GM21825 (cell line): Measurements from ENCODE around the gene THAP8.
"Not testable (repeated sequence)": the region's sequence is repeated elsewhere in the genome, so short reads cannot be mapped to it uniquely, and the experiment has no call there.

Experiments
- ATAC-seq: cut with Tn5 transposase; IDR thresholded peaks from one replicate; pipeline ENCODE4 v1.9.1; 2021; ENCODE audit warnings: mild to moderate bottlenecking, moderate library complexity; ENCODE audit not compliant: unreplicated experiment

Gene THAP8

DNA sequence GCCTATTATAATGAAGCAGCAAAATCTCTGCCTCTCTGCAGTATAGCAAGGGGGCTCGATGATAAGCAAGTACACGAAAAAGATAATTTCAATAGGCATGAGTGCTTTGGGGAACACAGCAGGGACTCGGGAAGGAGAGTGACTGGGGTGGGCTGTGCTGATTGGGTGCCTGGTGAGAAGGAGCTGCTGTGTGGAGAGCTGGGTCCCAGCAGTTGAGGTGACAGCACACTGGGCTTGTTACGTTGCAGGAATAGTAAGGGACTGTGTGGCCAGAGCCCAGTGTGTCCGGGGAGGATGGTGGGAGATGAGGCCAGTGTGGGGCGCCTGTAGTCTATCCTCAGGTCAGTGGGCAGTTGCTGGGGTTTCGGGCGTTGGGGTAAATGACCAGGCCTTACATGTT is 18.0 kb upstream of the THAP8 start:
- ATAC-seq = no peak

- not testable (repeated sequence) for ATAC-seq
Measured at GRCh38 chr19:36068810-36069499, 14.9 kb upstream of the THAP8 start.

DNA sequence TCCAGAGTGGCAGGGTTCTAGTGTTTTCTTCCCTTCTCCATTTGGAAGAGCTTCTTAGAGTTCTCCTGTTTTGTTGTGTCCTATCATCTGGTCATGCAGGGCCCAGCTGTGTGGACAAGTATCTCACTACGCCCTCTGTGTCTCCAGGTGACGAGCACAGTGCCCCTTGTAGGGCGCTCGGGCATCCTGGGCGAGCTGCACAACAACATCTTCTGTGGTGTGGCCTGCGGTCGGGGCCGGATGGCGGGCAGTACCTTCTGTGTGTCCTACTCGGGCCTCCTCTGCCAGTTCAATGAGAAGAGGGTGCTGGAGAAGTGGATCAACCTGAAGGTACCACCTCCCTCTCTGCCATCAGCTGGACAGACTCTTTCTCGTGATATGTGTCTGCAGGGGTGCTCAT is 13.6 kb upstream of the THAP8 start:
- ATAC-seq = no peak

DNA sequence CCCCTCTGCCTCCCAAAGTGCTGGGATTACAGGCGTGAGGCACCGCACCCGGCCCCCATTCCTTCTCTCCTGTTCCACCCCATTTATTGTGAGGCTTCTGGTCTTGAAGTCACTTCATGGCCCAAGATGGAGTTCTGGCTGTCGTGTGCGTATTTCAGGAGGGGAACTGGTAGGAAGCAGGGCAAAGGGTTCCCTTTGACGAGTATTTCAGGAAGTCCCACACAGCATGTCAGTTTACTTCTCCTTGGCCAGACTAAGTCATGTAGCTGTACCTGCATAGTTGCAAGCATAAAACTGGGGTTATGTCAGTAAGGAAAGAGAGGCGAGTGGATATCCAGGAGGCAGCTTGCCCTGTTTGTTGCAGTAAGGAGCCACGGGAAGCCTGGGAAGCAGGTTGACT is 10.7 kb upstream of the THAP8 start:
- ATAC-seq = no peak

DNA sequence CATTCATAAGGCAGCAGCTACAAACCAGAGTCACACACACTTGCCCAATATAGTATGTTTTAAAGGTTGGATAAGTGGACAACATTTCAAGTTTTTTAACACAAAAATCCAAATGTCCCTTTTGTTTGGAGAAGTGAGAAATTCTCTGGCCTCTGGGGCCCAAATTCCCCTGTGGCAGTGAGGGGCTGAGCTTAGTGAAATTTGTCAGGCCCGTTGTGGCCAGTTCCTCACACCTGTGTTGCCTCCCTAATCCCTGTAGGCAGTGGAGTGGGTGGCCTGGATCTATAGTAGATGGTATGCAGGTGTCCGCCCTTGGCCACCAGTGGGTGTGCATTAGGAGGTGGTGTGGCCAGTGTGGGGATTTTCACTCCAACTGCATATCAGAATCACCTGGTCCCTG is 7.3 kb upstream of the THAP8 start:
- no peak for ATAC-seq

- ATAC-seq = no peak
Measured at GRCh38 chr19:36060430-36060829, 6.3 kb upstream of the THAP8 start.

GRCh38 chr19:36059180-36059910 is 5.3 kb upstream of the THAP8 start:
- no peak for ATAC-seq

DNA sequence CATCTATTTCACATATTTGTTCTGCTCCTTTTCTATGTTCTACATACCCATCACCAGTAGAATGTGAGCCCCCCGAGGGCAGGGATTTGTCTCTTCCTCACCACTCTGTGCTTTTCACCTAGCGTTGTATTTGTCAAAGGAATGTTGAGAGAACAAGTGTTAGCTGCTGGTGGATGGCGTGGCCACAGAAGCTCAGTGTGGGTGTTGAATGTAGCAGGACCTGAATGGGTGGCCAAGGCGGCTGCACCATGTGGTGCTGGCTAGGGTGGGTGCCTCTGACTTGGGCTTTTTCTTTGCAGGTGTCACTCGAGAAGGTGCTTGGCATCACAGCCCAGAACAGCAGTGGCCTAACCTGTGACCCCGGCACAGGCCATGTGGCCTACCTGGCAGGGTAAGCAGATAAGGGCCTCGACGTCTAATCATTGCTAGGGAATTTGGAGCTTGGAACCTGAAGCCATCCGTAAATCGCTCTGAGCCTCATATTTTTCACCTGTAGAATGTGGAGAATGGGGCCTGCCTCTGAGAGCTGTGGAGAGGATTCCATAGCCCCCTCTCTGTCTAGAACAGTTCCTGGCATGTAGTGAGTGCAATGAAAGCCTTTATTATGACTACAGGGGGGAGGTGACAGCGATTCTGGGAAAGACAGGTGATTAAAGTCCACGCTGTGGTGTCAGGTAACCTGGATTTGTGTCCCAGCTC is 4.5 kb upstream of the THAP8 start:
- ATAC-seq = no peak

DNA sequence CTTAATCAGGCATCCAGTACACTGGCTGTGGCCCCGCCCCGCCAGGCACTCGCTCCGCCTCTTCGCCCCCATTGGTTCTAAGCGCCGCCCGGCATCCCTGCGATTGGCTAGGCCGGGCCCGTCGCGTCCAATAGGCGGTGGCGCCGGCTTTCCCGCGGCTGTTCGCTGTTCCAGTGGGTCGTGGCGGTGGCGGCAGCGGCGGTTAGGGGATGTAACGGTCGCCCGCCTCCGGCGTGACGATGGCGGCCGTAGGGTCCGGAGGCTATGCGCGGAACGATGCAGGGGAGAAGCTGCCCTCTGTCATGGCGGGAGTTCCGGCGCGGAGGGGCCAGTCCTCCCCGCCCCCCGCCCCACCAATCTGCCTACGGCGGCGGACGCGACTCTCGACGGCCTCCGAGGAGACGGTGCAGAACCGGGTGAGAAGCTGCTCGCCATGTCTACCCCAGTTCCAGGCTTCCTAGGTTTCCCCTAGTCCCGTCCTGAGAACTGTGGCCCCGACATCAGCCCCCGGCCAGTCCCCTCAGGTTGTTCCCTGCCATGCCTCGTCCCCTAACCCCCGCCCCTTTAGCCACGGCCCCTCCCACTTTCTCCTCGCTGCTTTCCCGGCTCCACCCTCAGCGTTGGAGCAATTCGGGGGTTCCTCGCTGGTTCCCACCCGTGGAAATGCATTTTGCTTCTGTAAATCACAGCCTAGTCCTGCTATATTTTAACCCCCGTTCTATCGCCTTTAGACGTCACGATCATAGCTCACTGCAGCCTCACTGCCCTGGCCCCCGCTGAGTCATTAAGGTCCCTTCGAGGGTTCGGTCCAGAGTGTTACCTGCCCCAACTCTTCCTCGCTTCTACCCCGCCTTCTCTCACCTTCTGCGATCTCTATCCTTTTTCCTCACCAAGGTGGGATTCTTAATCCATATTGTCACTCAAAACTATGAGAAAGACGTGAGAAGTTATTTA is 925 bp upstream of the THAP8 start, which contains the start of gene WDR62:
Gene WDR62, plus strand, starts transcription at position 165 of the 954 bp plus-strand sequence. Its CDS starts 75 bp downstream, at position 240.
- ATAC-seq = peak; percentile 63

DNA sequence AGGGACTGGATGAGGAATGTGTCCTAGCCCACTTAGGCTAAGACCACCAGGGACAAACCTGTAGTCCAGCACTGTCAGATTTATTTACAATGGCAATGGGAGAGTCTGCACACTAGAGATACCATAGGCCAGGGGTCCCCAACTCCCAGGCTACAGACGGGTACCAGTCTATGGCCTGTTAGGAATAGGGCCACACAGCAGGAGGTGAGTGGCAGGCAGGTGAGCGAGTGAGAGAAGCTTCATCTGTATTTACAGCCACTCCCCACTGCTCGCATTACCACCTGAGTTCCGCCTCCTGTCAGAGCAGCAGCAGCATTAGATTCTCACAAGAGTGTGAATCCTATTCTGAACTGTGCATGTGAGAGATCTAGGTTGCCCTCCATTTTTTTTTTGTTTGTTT is 2.4 kb downstream of the THAP8 start:
- ATAC-seq = no peak

- ATAC-seq = no peak
Measured at GRCh38 chr19:36051236-36051635, 2.8 kb downstream of the THAP8 start.

DNA sequence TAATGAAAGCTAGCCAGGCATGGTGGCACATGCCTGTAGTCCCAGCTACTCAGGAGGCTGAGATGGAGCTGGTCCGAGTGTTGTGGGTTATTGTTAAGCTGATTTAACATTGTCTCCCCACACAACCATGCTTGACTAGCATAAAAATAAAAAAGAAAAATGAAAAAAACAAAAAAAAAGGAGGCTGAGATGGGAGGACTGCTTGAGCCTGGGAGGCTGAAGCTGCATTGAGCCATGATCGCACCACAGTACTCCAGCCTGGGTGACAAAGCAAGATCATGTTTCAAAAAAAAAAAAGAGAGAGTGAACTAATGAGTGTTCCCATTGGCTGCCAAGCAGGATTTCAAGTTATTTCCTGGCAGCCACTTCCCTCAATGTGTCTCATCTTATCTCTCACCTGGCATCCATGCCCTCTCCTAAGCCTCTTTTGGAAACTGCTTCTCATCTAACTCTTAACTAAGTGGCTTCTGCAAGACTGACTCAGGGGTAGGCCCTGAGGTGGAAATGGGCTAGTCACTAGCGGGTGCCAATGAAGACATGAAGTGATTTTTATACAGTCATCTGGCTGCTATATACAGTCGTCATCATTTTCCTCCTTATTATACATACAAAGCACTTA is 4.9 kb downstream of the THAP8 start:
- no peak for ATAC-seq

DNA sequence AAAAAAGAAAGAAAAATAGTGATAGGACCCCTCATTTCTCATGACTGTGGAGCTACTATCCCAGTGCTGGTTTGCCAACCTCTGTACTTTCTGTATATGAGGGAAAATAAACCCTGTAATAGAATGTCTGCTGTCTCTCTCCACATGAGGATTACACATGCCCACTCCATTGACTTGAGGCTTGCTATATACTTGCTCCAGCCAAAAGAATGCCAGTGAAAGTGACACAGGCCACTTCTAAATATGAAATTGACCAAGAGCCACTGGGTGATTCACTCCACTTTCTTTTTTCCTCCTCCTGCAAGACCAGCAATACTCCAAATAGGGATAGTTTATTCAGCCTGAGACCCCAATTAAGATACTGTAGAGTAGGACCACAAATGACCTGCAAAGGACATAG is 6.2 kb downstream of the THAP8 start:
- ATAC-seq = no peak

DNA sequence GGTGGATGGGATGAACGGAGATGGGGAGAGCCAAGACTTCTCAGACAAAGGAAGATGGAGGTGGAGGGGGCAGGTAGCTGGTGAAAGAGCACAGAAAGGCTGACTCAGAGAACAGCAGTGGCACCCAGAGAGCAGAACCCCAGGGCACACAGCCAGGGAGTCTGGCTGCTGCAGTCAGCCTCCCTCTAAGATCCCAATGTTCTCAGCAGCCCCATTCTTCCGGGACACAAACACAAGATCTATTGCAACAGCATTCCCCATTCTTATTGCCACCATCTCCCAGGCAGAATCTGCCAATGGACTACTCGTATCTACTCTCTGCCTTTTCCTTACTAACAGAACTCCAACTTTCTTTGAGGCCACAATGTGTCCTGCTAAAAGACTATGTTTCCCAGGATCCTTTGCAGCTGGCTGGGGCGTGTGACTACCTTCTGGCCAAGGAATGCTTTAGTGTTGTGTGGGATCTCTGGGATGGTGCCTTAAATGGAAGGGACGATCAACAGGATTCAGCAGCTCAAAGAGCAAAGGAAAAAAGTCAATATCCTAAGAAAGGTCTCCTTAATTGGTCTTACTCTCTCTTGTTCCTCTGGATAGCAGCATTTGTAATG is 7.5 kb downstream of the THAP8 start:
- no peak for ATAC-seq

- ATAC-seq = no peak
Measured at GRCh38 chr19:36043952-36044351, 10.1 kb downstream of the THAP8 start.

DNA sequence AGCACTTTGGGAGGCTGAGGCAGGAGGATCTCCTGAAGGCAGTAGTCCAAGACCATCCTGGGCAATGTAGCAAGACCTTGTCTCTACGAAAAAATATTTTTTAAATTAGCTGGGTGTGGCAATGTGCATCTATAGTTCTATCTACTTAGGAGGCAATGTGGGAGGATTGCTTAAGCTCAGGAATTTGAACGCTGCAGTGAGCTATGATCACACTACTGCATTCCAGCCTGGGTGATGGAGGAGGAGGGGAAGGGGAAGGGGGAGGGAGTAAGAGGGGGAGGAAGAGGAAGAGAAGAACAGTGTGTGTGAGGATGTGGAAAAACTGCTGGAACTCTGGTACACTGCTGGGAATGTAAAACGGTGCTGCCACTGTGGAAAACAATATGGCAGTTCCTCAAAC is 12.3 kb downstream of the THAP8 start:
- no peak for ATAC-seq

- not testable (repeated sequence) for ATAC-seq
Measured at GRCh38 chr19:36041092-36041491, 13.0 kb downstream of the THAP8 start.

DNA sequence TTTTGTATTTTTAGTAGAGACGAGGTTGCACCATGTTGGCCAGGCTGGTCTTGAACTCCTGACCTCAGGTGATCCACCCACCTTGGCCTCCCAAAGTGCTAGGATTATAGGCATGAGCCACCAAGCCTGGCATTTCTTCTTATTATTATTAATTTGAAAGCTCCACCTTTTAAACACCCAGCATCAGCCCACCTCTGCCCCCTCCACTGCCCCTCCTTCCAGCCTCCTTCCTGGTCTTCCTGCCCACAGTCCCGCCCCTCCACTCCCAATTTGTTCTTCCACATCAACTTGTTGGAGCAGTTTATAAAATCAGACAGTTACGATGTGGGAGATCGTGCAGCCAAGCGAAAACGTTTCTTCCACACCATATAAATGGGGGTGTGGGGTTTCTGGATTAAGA is 13.6 kb downstream of the THAP8 start:
- no peak for ATAC-seq

DNA sequence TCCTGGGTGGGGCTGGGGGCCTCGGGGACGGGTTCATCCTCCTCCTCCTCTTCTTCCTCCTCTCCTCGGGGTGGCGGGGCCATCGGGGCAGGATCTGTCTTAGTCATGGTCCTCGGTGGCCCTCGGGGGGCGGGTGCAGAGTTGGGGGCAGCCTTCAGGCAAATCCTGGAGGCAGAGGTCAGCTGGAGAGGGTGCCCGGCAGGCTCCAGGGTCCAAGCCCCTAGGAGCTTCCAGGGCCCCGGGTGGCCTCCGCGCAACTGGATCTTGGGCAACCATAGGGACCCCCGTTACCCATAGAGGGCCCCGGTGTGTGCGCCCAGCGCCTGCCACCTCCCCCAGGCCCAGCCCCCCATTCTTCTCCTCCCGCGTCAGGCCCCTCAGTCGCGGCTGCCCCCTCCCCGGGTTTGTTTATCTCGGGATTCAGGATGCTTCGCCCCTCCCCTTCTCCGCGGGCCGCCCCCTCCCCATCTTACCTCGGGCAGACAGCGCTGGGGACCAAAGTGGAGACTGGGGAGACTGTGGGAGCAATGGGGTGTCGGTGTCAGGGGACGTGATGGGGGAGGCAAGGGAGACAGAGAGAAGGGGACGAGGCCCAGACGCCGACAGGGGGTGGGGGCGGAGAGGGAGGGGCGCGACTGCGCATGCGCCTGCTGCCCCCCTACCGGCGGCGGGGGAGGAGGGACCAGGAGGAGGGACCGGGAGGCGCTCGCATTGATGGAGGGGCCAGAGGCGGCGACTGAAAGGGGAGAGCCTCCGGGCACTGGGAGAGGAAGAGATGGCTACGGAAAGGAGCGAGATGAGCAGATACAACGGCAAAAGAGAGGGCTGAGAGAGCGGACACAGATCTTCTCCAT is 21.6 kb downstream of the THAP8 start, which contains the start of gene CLIP3:
Gene CLIP3, minus strand, starts transcription at position 623 of the 854 bp plus-strand sequence. Its CDS starts 516 bp downstream, at position 107.
- no peak for ATAC-seq
